ENCODE data around the gene GSE1.

- TF ChIP-seq POLR2AphosphoS5 (IDR thresholded peaks at IDR 0.05; ENCODE audit: insufficient read depth in 1 of 2, low read depth in 1 of 2) = no peak
- no peak for TF ChIP-seq POLR2A (IDR thresholded peaks at IDR 0.05)
Observed at GRCh38 chr16:85642762-85643358, 29.7 kb downstream of the GSE1 start.
